Central memory CD8-positive, alpha-beta T cell (primary cell): Measurements from ENCODE around the gene ENSA.
"Not testable (repeated sequence)": the region's sequence is repeated elsewhere in the genome, so short reads cannot be mapped to it uniquely, and the experiment has no call there.

Experiments used
- ATAC-seq: fragments of 150-1000 bp; cut with Tn5 transposase; replicated peaks from 2 replicates; pipeline ENCODE4 v1.10.0; 2022; ENCODE audit warnings: mild to moderate bottlenecking, moderate FRiP score, moderate number of reproducible peaks; ENCODE audit not compliant: poor library complexity, severe bottlenecking; ENCODE audit errors: extremely low read depth
- DNase-seq, 2 donors: peaks; one replicate each; pipeline ENCODE4 v3.0.0; 2021; ENCODE audit warnings: low spot score in 2 of 2
- H3K27ac Mint-ChIP-seq: one replicate; pipeline ENCODE4 v1.8.0; 2022; ENCODE audit warnings: low read depth, mild to moderate bottlenecking, moderate library complexity, mixed read lengths
- H3K27me3 Mint-ChIP-seq: one replicate; pipeline ENCODE4 v1.8.0; 2022; ENCODE audit warnings: mixed read lengths
- H3K36me3 Mint-ChIP-seq: one replicate; pipeline ENCODE4 v1.8.0; 2022; ENCODE audit warnings: mild to moderate bottlenecking, moderate library complexity, mixed read lengths; ENCODE audit not compliant: insufficient read depth
- H3K4me1 Mint-ChIP-seq: one replicate; pipeline ENCODE4 v1.8.0; 2022; ENCODE audit warnings: mixed read lengths
- H3K4me3 Mint-ChIP-seq: one replicate; pipeline ENCODE4 v1.8.0; 2022; ENCODE audit warnings: mild to moderate bottlenecking, moderate library complexity, mixed read lengths
- H3K9me3 Mint-ChIP-seq: one replicate; pipeline ENCODE4 v1.8.0; 2022; ENCODE audit warnings: mixed read lengths

Gene ENSA

GRCh38 chr1:150598346-150598745 is 31.1 kb downstream of the ENSA start:
- H3K4me3 Mint-ChIP-seq, H3K36me3 Mint-ChIP-seq, H3K27ac Mint-ChIP-seq, ATAC-seq, DNase-seq, H3K27me3 Mint-ChIP-seq, H3K9me3 Mint-ChIP-seq: not testable (repeated sequence)
- H3K4me1 Mint-ChIP-seq, result peaks cover 16% of the 10 kb centered on the region

GRCh38 chr1:150596976-150597375 is 32.4 kb downstream of the ENSA start:
- Mint-ChIP-seq H3K9me3 (no peaks in the 10 kb centered on the region), H3K27me3 (no peaks in the 10 kb centered on the region), H3K27ac (no peak overlapping the region), H3K4me1 (peaks cover 16% of the 10 kb centered on the region), H3K36me3 (peaks cover 10% of the 10 kb centered on the region), H3K4me3 (no peak overlapping the region)
- ATAC-seq, result no peak
- no peak for DNase-seq

- Mint-ChIP-seq H3K27ac (no peak overlapping the region), H3K9me3 (no peaks in the 10 kb centered on the region), H3K4me1 (peaks cover 16% of the 10 kb centered on the region), H3K36me3 (peaks cover 11% of the 10 kb centered on the region), H3K27me3 (no peaks in the 10 kb centered on the region), H3K4me3 (no peak overlapping the region)
- DNase-seq (no peak), ATAC-seq (no peak)
Measured at GRCh38 chr1:150596095-150596892, 33.1 kb downstream of the ENSA start.

GRCh38 chr1:150582371-150582770 is 47.0 kb downstream of the ENSA start:
- no peak for DNase-seq
- Mint-ChIP-seq H3K4me3 (no peak overlapping the region), H3K27ac (no peak overlapping the region), H3K36me3 (peaks cover 27% of the 10 kb centered on the region), H3K9me3 (no peaks in the 10 kb centered on the region), H3K27me3 (no peaks in the 10 kb centered on the region), H3K4me1 (peaks cover 25% of the 10 kb centered on the region)
- ATAC-seq, result no peak

GRCh38 chr1:150581962-150582361 is 47.5 kb downstream of the ENSA start:
- H3K9me3 Mint-ChIP-seq, H3K27me3 Mint-ChIP-seq, H3K4me3 Mint-ChIP-seq, DNase-seq, H3K27ac Mint-ChIP-seq, ATAC-seq: not testable (repeated sequence)
- peaks cover 29% of the 10 kb centered on the region for H3K4me1 Mint-ChIP-seq
- H3K36me3 Mint-ChIP-seq, result peaks cover 31% of the 10 kb centered on the region

- not testable (repeated sequence) for H3K27ac Mint-ChIP-seq, H3K27me3 Mint-ChIP-seq, ATAC-seq
Measured at GRCh38 chr1:150581437-150581836, 48.0 kb downstream of the ENSA start.

GRCh38 chr1:150580966-150581365 is 48.4 kb downstream of the ENSA start:
- not testable (repeated sequence) for H3K27me3 Mint-ChIP-seq, DNase-seq, H3K9me3 Mint-ChIP-seq, ATAC-seq
- H3K4me3 Mint-ChIP-seq, result peak overlapping the region; percentile 99
- H3K27ac Mint-ChIP-seq, result peak overlapping the region; percentile 98
- peaks cover 36% of the 10 kb centered on the region for H3K4me1 Mint-ChIP-seq
- peaks cover 40% of the 10 kb centered on the region for H3K36me3 Mint-ChIP-seq

More at GRCh38 chr1:150581437-150581836, 48.0 kb downstream of the ENSA start:
- H3K4me3 Mint-ChIP-seq, DNase-seq, H3K9me3 Mint-ChIP-seq: not testable (repeated sequence)
- H3K4me1 Mint-ChIP-seq, result peaks cover 32% of the 10 kb centered on the region
- peaks cover 36% of the 10 kb centered on the region for H3K36me3 Mint-ChIP-seq

- H3K9me3 Mint-ChIP-seq, result no peaks in the 10 kb centered on the region
- peak overlapping the region; percentile 98 for H3K27ac Mint-ChIP-seq
- peak overlapping the region; percentile 99 for H3K4me3 Mint-ChIP-seq
- H3K36me3 Mint-ChIP-seq, result peaks cover 49% of the 10 kb centered on the region
- H3K4me1 Mint-ChIP-seq, result peaks cover 43% of the 10 kb centered on the region
- no peak for ATAC-seq
- DNase-seq, result no peak
- no peaks in the 10 kb centered on the region for H3K27me3 Mint-ChIP-seq
Measured at GRCh38 chr1:150579945-150580642, 49.3 kb downstream of the ENSA start.

GRCh38 chr1:150579110-150579944 is 50.1 kb downstream of the ENSA start, which contains the start of gene MCL1:
Gene MCL1 (minus strand): TSS chr1:150579610. CDS start chr1:150579530, 80 bp downstream.
- Mint-ChIP-seq H3K27ac (peak within 1 kb of the TSS; percentile 98), H3K36me3 (peaks cover 57% of the 10 kb centered on the region), H3K27me3 (no peaks in the 10 kb centered on the region), H3K4me3 (peak within 1 kb of the TSS; percentile 99), H3K4me1 (peaks cover 51% of the 10 kb centered on the region), H3K9me3 (no peaks in the 10 kb centered on the region)
- DNase-seq, result peak; percentile 73 to 87
- peak; percentile 80 for ATAC-seq

GRCh38 chr1:150578272-150579109 is 50.9 kb downstream of the ENSA start:
- DNase-seq (peak in 1 of 2 donors; percentile 34), ATAC-seq (no peak)
- Mint-ChIP-seq H3K27ac (peak overlapping the region; percentile 98), H3K4me3 (peak overlapping the region; percentile 99), H3K27me3 (no peaks in the 10 kb centered on the region), H3K4me1 (peaks cover 56% of the 10 kb centered on the region), H3K9me3 (no peaks in the 10 kb centered on the region), H3K36me3 (peaks cover 64% of the 10 kb centered on the region)

GRCh38 chr1:150577557-150578271 is 51.7 kb downstream of the ENSA start:
- Mint-ChIP-seq H3K27me3 (no peaks in the 10 kb centered on the region), H3K9me3 (no peaks in the 10 kb centered on the region), H3K27ac (peak overlapping the region; percentile 98), H3K36me3 (peaks cover 72% of the 10 kb centered on the region), H3K4me1 (peaks cover 56% of the 10 kb centered on the region), H3K4me3 (peak overlapping the region; percentile 99)
- no peak for DNase-seq
- peak; percentile 29 for ATAC-seq
